GM19468 (cell line): ENCODE measurements around the gene HOXC5.

Experiments used
- ATAC-seq: cut with Tn5 transposase; IDR thresholded peaks from one replicate; pipeline ENCODE4 v1.9.1; 2021; ENCODE audit warnings: mild to moderate bottlenecking, moderate library complexity, moderate number of reproducible peaks; ENCODE audit not compliant: unreplicated experiment; ENCODE audit errors: extremely low read depth

The HOXC5 gene

DNA sequence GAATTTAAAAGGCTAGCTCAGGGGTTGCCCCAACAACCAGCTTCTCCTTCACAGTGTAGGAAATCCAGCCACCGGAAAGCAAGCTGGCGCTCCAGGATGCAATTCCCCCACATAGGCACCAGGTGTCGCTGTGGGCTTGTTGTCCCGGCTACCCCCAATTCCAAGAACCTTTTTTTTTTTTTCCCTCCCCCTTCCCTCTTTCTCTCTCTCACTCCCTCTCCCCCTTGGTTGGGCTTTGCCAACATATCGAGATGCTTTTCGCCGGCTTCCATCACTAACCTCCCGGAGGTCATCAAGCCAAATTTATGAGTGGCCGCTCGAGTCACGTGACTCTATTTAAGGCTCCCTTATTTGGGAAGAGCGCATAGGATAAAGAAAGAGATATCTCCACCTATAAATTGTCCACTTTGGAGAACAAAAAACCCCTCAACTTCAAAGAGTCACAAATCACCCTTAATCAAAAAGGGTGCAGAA lies at the start of gene HOXC5:
HOXC5 (plus strand) TSS at position 424 of the 474 bp plus-strand sequence. CDS start 73 bp downstream, outside the sequence.
- ATAC-seq: no peak

DNA sequence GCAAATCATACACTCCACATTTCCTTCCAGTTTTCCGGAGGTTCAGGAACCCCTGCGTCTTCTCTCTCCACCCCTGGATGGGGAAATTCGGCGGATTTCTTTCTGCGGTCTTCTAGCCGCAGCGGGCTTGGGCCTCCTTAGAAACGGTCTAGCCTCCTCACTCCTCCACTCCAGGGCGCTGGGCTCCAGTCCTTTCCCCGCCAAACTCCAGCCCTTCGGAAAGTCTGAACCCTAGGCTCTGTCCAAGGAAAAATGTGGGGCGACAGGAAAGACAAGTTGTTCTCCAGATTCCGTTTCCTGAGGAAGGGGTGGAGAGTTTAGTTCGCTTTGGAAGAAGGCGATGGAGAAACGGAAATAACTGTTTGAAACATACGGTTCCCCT lies 49.3 kb upstream of the HOXC5 start:
- no peak for ATAC-seq

DNA sequence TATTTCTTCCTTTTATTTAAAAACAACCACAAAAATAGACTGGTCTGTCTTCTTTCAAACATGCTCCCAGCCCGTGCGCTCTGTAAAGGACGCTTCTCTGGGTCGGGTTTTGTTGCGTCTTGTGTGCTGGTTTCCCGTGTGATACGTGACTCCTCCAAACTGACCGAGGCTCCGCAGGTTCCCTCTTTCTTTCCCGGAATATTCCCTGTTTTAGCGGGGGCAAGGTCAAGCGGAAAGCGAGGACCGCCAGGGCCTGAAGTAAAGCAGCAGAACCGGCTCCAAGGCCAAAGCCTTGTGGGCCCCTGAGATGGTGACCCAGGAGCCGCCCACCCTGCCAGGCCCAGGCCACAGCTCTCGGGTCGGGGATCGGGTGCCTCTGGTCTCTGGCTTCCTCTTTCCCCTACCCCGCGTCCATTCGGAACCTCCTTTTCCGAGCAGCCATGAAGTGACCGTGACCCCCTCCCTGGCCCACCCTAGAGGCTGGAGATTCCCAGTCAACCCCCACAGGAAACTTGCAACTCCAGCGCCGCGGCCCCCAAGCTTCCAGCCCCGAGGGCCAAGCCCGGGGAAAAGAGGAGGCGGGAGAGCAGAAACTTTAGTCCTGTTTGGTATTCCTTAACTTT lies 48.8 kb upstream of the HOXC5 start:
- ATAC-seq: no peak

DNA sequence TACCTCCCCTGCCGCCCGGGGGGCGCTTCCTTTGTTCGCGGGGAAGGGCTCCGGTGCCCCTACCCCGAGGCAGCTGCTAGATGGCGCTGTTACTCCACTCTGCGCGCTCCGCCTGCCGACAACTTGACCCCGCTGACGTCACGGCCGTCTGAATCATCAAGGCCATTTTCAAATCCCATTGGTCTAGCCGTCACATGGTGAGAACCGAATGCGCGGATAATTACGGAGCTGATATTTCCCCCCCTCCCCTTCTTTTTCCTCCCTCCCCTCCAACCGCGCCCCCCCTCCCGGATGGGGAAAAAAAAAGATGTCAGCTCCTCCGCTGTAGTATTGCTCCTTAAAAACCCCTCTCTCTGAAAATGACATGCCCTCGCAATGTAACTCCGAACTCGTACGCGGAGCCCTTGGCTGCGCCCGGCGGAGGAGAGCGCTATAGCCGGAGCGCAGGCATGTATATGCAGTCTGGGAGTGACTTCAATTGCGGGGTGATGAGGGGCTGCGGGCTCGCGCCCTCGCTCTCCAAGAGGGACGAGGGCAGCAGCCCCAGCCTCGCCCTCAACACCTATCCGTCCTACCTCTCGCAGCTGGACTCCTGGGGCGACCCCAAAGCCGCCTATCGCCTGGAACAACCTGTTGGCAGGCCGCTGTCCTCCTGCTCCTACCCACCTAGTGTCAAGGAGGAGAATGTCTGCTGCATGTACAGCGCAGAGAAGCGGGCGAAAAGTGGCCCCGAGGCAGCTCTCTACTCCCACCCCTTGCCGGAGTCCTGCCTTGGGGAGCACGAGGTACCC lies 47.8 kb upstream of the HOXC5 start, which contains the start of gene HOXC10:
HOXC10 (plus strand) TSS at position 246 of the 791 bp plus-strand sequence; CDS start at position 360, 114 bp downstream.
- no peak for ATAC-seq

DNA sequence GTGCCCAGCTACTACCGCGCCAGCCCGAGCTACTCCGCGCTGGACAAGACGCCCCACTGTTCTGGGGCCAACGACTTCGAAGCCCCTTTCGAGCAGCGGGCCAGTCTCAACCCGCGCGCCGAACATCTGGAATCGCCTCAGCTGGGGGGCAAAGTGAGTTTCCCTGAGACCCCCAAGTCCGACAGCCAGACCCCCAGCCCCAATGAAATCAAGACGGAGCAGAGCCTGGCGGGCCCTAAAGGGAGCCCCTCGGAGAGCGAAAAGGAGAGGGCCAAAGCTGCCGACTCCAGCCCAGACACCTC lies 47.2 kb upstream of the HOXC5 start:
- no peak for ATAC-seq

DNA sequence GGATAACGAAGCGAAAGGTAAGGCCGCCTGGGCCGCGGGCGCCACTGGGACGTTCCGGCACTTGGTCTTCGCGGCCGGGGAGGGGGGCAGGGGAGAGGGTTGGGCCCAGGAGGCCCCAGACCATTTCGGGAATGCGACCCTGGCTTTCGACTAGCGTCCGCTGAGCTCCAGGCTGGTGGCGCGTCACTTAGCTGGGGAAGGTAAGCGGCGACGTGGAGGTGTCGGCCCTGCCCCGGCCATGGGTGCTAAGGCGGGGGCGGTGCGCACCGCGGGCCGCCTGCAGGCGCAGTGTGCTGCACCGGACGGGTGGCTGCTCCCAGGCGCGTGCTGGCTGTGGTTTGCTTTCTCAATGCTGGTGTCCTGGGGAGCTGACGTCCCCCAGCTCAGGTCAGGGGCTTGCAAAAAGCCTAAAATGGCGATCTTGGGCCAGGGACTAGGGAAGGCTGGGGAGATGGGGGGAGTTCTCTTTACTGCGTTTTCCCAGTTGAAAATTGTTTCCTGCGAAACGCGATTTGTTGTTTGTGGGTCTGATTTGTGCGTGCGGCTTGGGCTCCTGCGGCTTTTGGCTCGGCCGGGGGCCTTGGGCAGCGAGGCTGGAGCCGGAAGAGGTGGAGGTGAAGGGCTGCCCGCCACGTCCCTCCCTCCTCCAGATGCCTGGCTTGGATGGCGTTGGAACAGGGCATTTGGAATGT lies 46.7 kb upstream of the HOXC5 start:
- no peak for ATAC-seq

DNA sequence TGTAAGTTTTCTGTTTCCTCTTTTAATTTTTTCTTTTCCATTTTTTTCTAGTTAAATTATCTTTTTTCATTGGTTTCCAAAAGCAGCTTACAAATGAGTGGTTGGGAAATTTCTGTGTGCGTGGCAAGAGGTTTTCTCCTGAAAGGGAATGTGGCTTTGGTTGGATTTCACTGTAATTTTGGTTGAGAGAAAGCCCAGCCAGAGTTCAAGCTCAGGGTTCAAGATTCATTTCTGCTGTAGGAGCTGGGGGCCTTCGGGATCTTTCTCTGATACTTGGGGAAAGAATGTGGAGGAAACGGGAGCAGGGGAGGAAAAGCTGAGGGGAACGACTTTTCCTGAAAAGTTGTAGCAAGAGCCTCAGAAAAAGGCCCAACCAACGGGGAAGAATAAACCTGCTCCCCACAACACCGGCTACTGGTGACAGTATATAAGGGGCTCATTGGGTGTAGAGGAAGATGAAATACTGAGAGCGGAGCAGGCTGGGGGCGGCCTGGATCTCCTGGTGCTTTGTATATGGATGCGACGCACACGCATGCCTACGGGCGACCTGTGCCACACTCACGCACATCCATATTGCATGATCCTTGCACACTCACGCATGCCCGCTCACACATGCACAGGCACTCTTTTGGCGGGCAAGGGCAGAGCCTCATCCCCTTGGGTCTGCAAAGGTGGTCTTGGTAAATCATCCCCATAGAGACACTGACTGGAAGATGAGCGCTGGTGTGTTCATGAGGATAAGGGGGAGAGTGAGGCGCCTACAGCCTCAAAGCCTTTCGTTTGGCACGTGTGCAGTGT lies 46.0 kb upstream of the HOXC5 start:
- ATAC-seq: no peak

DNA sequence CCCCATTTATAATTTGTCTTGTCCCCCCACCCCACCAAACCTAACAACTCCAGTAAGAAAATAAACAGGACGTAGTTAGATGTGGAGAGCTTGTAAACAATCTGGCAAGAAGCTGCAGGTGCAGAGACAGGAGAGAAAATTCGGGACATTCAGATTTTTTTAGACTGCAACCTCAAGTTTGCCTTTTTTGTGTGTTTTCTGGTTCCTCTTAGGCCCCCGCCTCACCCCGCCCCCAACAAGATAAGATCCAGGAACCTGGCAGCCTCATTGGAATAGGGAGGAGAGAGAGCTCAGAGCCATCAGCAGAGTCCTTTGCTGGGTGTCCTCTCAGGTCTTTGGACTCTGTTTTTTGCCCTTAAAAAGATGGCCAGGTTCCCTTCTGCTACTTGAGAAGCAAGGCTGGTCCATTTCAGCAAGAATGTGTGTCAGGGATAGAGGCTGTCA lies 45.0 kb upstream of the HOXC5 start:
- no peak for ATAC-seq

DNA sequence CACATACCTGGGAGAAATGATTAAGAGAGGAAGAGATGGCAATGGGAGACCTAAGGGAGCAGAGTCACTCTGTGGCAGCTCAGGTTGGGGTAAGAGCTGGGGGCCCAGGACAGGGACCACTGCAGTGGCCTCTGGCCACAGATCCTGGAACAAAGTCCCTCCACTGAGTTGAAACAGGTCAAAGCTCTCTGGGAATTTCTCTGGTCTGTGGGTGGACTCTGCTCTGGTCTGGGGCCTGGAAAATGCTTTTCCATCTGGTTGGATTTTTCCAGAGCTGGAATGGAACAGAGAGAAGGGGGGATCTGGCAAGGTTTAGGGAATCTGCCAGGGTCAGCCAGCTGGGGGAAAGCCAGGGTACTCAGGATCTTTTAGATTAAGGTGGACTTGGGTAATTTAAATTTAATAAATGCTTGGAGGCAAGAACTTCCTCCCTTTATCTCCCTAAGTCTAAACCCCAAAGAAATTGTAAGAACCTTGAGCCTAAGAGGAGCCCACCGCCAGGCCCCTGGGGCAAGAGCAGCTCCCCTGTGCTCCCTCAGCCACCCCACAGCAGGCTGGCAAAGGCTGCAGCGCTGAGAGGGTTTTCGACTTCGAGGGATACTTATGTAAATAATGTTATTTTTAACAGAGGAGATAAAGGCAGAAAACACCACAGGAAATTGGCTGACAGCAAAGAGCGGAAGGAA lies 44.2 kb upstream of the HOXC5 start:
- ATAC-seq: no peak

DNA sequence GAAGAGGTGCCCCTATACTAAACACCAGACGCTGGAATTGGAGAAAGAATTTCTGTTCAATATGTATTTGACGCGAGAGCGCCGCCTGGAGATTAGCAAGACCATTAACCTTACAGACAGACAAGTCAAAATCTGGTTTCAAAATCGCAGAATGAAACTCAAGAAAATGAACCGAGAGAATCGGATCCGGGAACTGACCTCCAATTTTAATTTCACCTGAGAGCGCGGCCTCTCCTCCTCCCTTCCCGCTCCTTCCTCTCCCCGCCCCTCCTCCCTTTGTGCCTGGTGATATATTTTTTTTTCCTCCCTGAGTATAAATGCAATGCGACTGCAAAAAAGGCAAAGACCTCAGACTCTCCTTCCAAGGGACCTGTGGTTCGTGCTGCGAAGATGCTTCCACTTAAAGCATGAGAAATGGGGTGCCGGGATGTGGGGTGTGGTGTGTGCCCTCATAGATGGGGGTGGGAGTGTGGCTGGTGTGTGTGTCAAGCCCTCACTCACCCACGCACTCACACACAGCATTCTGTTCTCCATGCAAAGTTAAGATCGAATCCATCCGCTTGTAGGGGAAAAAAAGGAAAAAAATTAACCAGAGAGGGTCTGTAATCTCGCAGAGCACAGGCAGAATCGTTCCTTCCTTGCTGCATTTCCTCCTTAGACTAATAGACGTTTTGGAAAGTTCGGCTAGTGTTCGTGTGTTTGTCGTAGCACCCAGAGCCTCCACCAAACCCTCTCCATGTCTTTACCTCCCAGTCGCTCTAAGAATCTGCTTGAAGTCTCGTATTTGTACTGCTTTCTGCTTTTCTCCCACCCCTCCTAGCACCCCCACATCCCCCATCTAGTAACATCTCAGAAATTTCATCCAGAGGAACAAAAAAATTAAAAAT lies 43.4 kb upstream of the HOXC5 start:
- no peak for ATAC-seq

DNA sequence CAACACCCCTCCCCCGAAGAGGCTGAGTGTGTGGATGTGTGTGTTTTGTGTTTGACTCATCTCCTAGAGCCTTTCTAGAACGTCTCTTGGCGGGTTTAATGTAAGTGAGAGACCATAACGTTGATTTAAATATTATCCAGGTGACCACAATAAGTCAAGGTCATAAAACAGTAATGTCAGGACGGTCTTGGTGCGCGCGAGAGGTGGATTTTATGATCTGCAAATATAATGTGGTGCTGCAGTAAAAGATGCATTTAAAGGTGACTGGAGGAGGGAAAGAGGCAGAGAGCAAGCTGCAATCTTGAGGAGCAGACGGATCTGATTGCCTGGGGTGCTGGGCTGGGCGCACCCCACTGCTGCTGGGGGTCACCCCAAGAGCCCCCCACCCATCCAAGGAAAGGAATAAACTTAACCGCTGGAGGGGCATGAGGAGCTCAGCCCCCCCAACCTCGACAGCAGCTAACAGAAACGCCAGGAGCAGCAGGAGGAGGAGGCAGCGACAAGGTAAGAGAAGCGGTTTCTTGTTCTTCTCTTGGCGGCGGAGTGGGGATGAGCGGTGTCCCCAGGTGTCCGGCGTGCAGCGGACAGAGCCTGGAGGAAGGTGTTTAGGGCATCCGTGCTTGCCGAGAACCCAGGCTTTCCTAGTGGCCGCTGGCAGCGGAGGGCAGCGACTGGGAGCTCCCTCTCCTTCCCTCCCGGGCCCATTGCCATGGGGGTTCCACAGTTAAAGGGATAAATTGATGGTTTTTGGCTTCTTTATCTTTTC lies 42.4 kb upstream of the HOXC5 start:
- ATAC-seq: no peak

DNA sequence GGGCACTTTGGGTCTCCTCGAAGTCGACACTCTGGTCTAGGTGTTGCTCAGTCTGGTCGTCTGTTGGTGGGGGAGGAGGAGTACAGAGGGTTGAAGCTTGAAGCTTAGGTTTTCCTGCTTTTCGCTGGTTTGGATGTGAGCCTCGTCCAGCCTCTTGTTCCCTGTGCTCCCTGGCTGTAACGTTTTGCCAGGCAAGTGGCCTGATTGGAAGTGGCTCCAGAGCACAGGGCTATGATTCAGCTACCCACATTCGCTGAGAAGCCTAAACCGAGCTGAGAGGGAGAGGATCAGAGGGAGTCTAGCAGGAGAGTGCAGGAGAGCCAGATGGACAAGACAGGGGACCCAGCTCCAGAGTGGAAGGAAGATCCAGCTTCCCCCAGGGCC lies 41.8 kb upstream of the HOXC5 start:
- ATAC-seq: no peak

DNA sequence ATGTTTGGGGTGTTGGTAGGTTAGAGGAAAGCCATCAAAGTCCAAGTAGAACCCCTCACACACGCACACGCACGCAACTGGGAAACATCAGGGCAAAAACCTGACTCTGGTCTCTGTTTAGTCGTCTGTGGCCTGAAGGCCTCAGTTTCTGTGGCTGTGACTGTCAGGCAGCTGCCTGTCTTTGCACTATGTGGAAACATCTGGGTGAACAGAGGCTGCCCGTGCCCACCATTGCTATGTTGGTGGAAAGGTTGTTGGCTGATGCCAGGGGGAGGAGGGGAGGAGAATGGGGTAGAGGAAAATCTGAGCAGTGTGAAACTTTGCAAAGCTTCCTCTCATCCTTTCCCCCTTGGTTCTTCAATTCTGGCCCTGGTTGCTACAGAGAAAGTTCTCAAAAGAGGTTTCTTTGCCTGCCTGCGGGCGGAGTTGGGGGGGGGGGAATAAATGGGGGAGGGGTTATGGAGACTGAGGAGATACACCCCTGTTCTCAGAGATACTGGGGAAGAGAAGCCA lies 40.4 kb upstream of the HOXC5 start:
- ATAC-seq: no peak

DNA sequence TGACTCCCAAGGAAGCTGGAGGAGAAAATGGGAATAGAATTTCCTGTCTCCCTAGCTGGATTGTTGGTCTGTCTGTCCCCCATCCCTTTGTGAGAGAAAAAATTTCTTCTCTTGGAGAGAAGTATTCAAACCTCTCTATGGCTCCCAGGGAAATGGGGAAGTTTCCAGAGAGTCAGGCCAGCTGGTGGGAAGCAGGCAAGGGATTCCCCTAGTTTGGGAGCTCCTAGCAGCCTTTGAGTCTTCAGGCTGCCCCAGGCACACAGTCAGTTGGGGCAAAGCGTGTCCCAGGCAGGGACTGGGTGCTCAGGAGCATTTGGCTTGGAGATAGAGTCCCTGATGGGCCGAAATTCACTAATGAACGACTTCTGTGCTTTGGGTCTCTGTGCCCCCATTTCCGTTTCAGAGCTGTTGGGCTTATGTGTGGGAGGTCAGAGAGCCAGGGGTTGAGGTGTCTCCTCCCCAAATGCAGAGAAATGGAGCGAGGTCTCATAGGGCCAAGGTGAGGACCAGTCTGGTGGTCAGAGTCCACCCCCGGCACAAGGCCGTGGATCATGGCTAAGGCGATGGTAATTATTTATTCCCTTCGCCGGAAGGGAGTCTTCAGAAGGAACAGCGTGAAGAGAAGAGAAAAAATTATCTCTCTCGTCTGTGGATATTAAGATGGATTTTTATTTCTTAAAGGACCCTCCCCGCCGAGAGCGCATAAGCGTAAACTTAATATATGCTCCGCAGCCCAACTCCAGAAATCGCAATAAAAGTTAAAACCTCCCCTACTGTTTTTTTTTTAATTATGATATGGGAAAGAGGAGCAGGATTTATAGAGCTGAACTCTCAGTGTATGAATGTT lies 39.5 kb upstream of the HOXC5 start:
- no peak for ATAC-seq

DNA sequence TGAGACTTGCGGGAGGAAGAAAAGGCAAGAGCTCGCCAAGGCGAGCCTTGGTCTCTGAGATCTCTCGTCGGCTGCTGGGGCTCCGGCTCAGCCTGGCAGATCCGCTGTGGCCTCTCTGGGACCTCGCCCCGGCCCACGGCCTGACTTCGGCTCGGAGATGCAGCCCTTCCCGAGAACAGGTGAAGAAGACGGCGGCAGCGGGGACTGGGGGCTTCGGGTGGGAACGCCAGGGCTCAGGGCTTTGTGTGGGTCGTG lies 38.9 kb upstream of the HOXC5 start:
- ATAC-seq: no peak

DNA sequence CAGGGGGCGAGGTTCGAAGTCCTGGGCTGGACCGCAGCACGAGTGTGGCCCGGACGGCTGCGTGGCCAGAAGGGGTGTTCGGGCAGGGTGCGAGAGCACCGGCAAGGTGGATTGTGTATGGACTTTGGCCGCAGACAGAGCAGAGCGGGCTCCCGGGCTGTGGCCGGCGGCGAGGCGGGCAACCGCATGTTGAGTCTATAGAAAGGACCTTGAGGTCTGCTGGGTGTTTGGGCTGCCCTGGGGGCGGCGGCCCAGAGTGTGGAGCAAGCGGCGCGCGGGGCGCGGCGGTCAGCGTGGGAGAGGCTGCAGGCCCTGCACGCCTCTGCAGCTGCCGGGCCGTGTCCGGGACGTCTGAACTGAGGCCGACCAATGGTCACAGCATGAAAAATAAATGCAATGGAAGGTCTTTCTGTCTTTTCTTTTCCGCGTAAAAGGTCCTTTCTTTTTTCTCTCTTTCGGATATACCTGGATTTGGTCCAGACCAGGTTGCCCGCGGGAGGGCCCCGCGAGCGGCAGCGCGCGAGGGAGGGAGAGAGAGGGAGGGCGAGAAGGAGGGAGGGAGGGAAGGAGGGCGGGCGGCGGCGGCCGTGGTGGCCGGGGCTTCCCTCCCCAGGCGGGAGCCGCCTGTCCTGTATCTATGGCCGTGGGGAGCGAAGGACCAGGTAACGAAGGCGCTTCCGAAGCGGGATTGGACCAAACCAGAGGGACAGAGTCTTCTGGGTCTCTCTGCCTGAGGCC lies 38.4 kb upstream of the HOXC5 start:
- no peak for ATAC-seq

DNA sequence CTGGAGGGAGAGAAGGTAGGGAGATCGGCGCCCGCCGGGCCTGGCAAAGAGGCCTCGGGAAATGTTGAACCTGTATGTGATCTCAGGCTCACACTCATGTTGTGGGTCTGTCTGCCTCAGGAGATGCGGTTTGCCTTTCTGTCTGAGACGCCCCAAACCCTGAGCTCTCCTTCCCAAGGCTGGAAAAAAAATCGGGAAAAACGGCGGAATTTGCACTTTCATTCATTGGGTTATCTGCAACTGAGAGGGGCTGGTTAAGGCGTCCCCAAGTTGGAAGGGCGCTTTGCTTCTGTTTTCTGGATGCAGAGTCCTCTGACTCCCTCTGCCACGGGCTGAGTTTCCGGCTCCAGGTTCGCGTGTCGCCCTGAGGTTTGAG lies 37.9 kb upstream of the HOXC5 start:
- ATAC-seq: no peak
